SK-N-SH (cell line): ENCODE data around the gene GAS6. TPM values are rescaled to one million over a fixed set of nuclear protein-coding genes. Genes with fewer than 3 reads are reported as not detected.

ENCODE experiments used
- CTCF ChIA-PET: fragments of 300-600, 350-600 bp; formaldehyde crosslinking; extraction: SDS; loops from one replicate; lab custom pipeline; 2021; lab: Yijun Ruan, JAX
- POLR2A ChIA-PET: fragments of 350-600 bp; sonication (Branson Sonifier 250); formaldehyde crosslinking; extraction: SDS; loops from one replicate; lab custom pipeline; 2020; ENCODE audit warnings: antibody characterized with exemption, inconsistent platforms; lab: Yijun Ruan, JAX
- DNase-seq: peaks from one replicate; pipeline ENCODE4 v3.0.0; 2012
- H2AFZ ChIP-seq: fragments of 200-600 bp; sonication (generic); 2 replicates; pipeline ENCODE4 v1.8.1; 2016; ENCODE audit warnings: antibody characterized with exemption, mild to moderate bottlenecking, low read depth
- H3F3A ChIP-seq: fragments of 200-600 bp; sonication (generic); replicated peaks from 2 replicates; pipeline ENCODE3; 2016; ENCODE audit warnings: antibody characterized with exemption, mild to moderate bottlenecking; ENCODE audit not compliant: insufficient read depth
- H3K27ac ChIP-seq, 2 experiments: fragments of 200-500 bp in 1 of 2; fragments of 200-600 bp in 1 of 2; sonication (Bioruptor generic) in 1 of 2; sonication (generic), shearing (Covaris generic) in 1 of 2; 2 replicates each; pipeline versions ENCODE4 v1.5.1 to v1.6.1; 2014 to 2016; ENCODE audit warnings: low read depth in 2 of 2, inconsistent platforms in 1 of 2, low read length in 1 of 2, mild to moderate bottlenecking in 1 of 2, mixed read lengths in 1 of 2
- H3K27me3 ChIP-seq: fragments of 200-600 bp; sonication (generic), shearing (Covaris generic); 2 replicates; pipeline ENCODE4 v1.6.1; 2016; ENCODE audit warnings: mixed run types; ENCODE audit not compliant: insufficient read depth
- H3K36me3 ChIP-seq, 2 experiments: fragments of 200-500 bp in 1 of 2; fragments of 200-600 bp in 1 of 2; sonication (Bioruptor generic) in 1 of 2; sonication (generic) in 1 of 2; replicated peaks in 1 of 2; 2 replicates each; pipeline versions ENCODE3 to v1.5.1; 2014 to 2016; ENCODE audit warnings: low read length in 1 of 2, mild to moderate bottlenecking in 1 of 2; ENCODE audit not compliant: insufficient read depth in 2 of 2, control insufficient read depth in 1 of 2
- H3K4me1 ChIP-seq, 2 experiments: fragments of 200-500 bp in 1 of 2; fragments of 200-600 bp in 1 of 2; sonication (Bioruptor generic) in 1 of 2; sonication (generic), shearing (Covaris generic) in 1 of 2; 2 replicates each; pipeline versions ENCODE4 v1.5.1 to v1.6.1; 2014 to 2016; ENCODE audit warnings: low read depth in 1 of 2, low read length in 1 of 2, mixed run types in 1 of 2; ENCODE audit not compliant: insufficient read depth in 2 of 2, control insufficient read depth in 1 of 2
- H3K4me2 ChIP-seq: fragments of 200-600 bp; sonication (generic), shearing (Covaris generic); 2 replicates; pipeline ENCODE4 v1.6.1; 2017; ENCODE audit warnings: mixed run types
- H3K4me3 ChIP-seq, 2 experiments: fragments of 200-500 bp in 1 of 2; fragments of 200-600 bp in 1 of 2; sonication (Bioruptor generic) in 1 of 2; sonication (generic), shearing (Covaris generic) in 1 of 2; 2 replicates each; pipeline versions ENCODE4 v1.5.1 to v1.8.1; 2014 to 2016; ENCODE audit warnings: low read depth in 2 of 2, inconsistent platforms in 1 of 2, low read length in 1 of 2, mild to moderate bottlenecking in 1 of 2, mixed read lengths in 1 of 2, moderate library complexity in 1 of 2
- H3K79me2 ChIP-seq: fragments of 200-600 bp; sonication (generic); 2 replicates; pipeline ENCODE4 v1.8.1; 2017; ENCODE audit warnings: mild to moderate bottlenecking; ENCODE audit not compliant: insufficient read depth
- H3K9ac ChIP-seq: fragments of 200-600 bp; sonication (generic); 2 replicates; pipeline ENCODE4 v1.6.1; 2017; ENCODE audit warnings: mixed run types
- H3K9me2 ChIP-seq: fragments of 200-600 bp; sonication (generic); 2 replicates; pipeline ENCODE4 v1.6.1; 2017; ENCODE audit warnings: mixed run types
- H3K9me3 ChIP-seq: fragments of 200-600 bp; sonication (generic); 2 replicates; pipeline ENCODE4 v1.6.1; 2017; ENCODE audit warnings: mixed run types, mild to moderate bottlenecking, moderate library complexity
- H4K20me1 ChIP-seq: fragments of 200-600 bp; sonication (generic); 2 replicates; pipeline ENCODE4 v1.6.1; 2017; ENCODE audit warnings: mild to moderate bottlenecking, mixed run types; ENCODE audit not compliant: insufficient read depth
- EP300 ChIP-seq, 2 experiments: IDR thresholded peaks; 2 replicates each; pipeline versions ENCODE4 v1.4.0 to v1.6.1; 2012; ENCODE audit warnings: borderline replicate concordance in 1 of 2, low read depth in 1 of 2, low read length in 1 of 2
- EZH2phosphoT487 ChIP-seq: fragments of 200-600 bp; sonication (generic); IDR thresholded peaks from 2 replicates; pipeline ENCODE4 v1.6.1; 2017; ENCODE audit warnings: low read depth, mixed run types, mild to moderate bottlenecking, antibody characterized with exemption, moderate library complexity, borderline replicate concordance
- FOSL2 ChIP-seq: IDR thresholded peaks from 2 replicates; pipeline ENCODE4 v1.4.0; 2012; ENCODE audit warnings: low read depth, mild to moderate bottlenecking, moderate library complexity, borderline replicate concordance
- GATA2 ChIP-seq: sonication (generic); formaldehyde crosslinking; IDR thresholded peaks from 2 replicates; pipeline ENCODE4 v1.5.0; 2020; ENCODE audit warnings: mild to moderate bottlenecking, missing genetic modification reagents
- JUND ChIP-seq: IDR thresholded peaks from 2 replicates; pipeline ENCODE4 v1.4.0; 2012
- MEF2A ChIP-seq: IDR thresholded peaks from 2 replicates; pipeline ENCODE4 v1.4.0; 2012; ENCODE audit warnings: low read depth, borderline replicate concordance
- NFIC ChIP-seq: IDR thresholded peaks from 2 replicates; pipeline ENCODE4 v1.4.0; 2012; ENCODE audit warnings: borderline replicate concordance
- RCOR1 ChIP-seq: fragments of 150-350 bp; IDR thresholded peaks from 2 replicates; pipeline ENCODE4 v1.6.1; 2017; ENCODE audit warnings: antibody characterized with exemption, low read length
- RFX5 ChIP-seq: IDR thresholded peaks from 2 replicates; pipeline ENCODE4 v1.6.1; 2012; ENCODE audit warnings: mild to moderate bottlenecking, improper control_type of control experiment, low read length
- RXRA ChIP-seq: IDR thresholded peaks from 2 replicates; pipeline ENCODE4 v1.4.0; 2012; ENCODE audit warnings: low read depth, mild to moderate bottlenecking, borderline replicate concordance
- SIN3A ChIP-seq: IDR thresholded peaks from 2 replicates; pipeline ENCODE4 v1.6.1; 2012; ENCODE audit warnings: low read depth, mild to moderate bottlenecking, low read length, moderate library complexity, borderline replicate concordance
- TAF1 ChIP-seq: IDR thresholded peaks from 2 replicates; pipeline ENCODE4 v1.6.1; 2012; ENCODE audit warnings: low read depth, mild to moderate bottlenecking, low read length, moderate library complexity, borderline replicate concordance
- TEAD4 ChIP-seq: IDR thresholded peaks from 2 replicates; pipeline ENCODE4 v1.4.0; 2012; ENCODE audit warnings: mild to moderate bottlenecking, borderline replicate concordance; ENCODE audit not compliant: insufficient read depth
- WGBS: methylation state at CpG from one replicate; pipeline ENCODE4 v1.1.6; 2017; ENCODE audit warnings: low lambda C conversion rate; 5-methylcytosine and 5-hydroxymethylcytosine counted together
- polyA plus RNA-seq, 3 experiments: library from polyadenylated mRNA; depleted of rRNA; stranded (reverse); fragments of >200 nt; gene quantifications; 2 replicates each; pipeline ENCODE4 v1.2.3, GENCODE V29; 2012
- TF ChIP-seq, protein P1 (sequence below): IDR thresholded peaks from 2 replicates; pipeline ENCODE4; 2012
- TF ChIP-seq, protein P2 (sequence below): IDR thresholded peaks from 2 replicates; pipeline ENCODE4 v1.6.1; 2012; ENCODE audit warnings: mild to moderate bottlenecking, low read depth, low read length, moderate library complexity
- TF ChIP-seq, protein P3 (sequence below): fragments of 200-600 bp; sonication (generic); IDR thresholded peaks from 2 replicates; pipeline ENCODE4 v1.6.1; 2017; ENCODE audit warnings: antibody characterized with exemption, mild to moderate bottlenecking, moderate library complexity
- TF ChIP-seq, protein P4 (sequence below): fragments of 150-350 bp; IDR thresholded peaks from 2 replicates; pipeline ENCODE4 v1.6.1; 2016; ENCODE audit warnings: mild to moderate bottlenecking, low read depth, low read length
- TF ChIP-seq, protein P5 (sequence below): IDR thresholded peaks from 2 replicates; pipeline ENCODE4 v1.4.0; 2012; ENCODE audit warnings: low read depth, borderline replicate concordance

Gene GAS6
- polyA plus RNA-seq, 1 of the 3 experiments (the other 2 are of a cell fraction), result 380 TPM

DNA sequence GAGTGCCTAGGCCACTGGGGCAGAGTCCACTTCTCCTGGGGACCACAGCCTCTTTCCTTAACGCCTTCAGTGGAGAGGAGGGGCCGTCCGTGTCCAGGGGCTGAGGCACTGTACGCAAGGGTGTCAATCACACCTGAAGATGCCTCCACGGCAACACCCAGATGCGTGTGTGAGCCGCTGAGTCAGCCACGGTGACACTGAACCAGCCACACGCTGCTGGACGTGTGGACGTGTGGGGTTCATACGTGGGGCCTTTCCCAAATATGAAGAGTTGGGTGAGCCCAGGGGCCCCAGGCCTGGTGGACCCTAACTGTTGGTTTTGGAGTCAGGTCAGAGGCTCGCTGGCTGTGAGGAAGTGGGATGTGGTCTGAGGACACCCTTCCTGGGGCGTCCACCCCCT lies 53.2 kb downstream of the GAS6 start:
- Histone ChIP-seq H3K79me2 (no peaks in the 10 kb centered on the region), H4K20me1 (no peaks in the 10 kb centered on the region), H3K4me3 (no peak overlapping the region), H3K9ac (no peak overlapping the region), H3F3A (no peaks in the 10 kb centered on the region), H3K36me3 (no peaks in the 10 kb centered on the region), H3K4me2 (no peak overlapping the region), H3K9me2 (no peaks in the 10 kb centered on the region), H3K27me3 (no peaks in the 10 kb centered on the region), H3K4me1 (peaks cover 10 to 20% of the 10 kb centered on the region in 2 experiments; a peak in 2 of 4 replicates), H3K9me3 (no peaks in the 10 kb centered on the region), H2AFZ (no peak overlapping the region), H3K27ac (no peak overlapping the region)
- ChIA-PET CTCF (no interaction called here), POLR2A (no interaction called here)
- DNase-seq, result no peak
- WGBS, result 91% methylated on average over 12 of the region's 14 CpGs
- TF ChIP-seq RXRA, result no peak
- TF ChIP-seq FOSL2, result no peak
- no peak for TF ChIP-seq MEF2A
- TF ChIP-seq RCOR1, result no peak
- TF ChIP-seq, protein P1, sequence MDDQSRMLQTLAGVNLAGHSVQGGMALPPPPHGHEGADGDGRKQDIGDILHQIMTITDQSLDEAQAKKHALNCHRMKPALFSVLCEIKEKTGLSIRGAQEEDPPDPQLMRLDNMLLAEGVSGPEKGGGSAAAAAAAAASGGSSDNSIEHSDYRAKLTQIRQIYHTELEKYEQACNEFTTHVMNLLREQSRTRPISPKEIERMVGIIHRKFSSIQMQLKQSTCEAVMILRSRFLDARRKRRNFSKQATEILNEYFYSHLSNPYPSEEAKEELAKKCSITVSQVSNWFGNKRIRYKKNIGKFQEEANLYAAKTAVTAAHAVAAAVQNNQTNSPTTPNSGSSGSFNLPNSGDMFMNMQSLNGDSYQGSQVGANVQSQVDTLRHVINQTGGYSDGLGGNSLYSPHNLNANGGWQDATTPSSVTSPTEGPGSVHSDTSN, result no peak
- TF ChIP-seq, protein P2, sequence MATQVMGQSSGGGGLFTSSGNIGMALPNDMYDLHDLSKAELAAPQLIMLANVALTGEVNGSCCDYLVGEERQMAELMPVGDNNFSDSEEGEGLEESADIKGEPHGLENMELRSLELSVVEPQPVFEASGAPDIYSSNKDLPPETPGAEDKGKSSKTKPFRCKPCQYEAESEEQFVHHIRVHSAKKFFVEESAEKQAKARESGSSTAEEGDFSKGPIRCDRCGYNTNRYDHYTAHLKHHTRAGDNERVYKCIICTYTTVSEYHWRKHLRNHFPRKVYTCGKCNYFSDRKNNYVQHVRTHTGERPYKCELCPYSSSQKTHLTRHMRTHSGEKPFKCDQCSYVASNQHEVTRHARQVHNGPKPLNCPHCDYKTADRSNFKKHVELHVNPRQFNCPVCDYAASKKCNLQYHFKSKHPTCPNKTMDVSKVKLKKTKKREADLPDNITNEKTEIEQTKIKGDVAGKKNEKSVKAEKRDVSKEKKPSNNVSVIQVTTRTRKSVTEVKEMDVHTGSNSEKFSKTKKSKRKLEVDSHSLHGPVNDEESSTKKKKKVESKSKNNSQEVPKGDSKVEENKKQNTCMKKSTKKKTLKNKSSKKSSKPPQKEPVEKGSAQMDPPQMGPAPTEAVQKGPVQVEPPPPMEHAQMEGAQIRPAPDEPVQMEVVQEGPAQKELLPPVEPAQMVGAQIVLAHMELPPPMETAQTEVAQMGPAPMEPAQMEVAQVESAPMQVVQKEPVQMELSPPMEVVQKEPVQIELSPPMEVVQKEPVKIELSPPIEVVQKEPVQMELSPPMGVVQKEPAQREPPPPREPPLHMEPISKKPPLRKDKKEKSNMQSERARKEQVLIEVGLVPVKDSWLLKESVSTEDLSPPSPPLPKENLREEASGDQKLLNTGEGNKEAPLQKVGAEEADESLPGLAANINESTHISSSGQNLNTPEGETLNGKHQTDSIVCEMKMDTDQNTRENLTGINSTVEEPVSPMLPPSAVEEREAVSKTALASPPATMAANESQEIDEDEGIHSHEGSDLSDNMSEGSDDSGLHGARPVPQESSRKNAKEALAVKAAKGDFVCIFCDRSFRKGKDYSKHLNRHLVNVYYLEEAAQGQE, result no peak
- TF ChIP-seq GATA2 (CRISPR knock-in tag), result no peak
- no peak for TF ChIP-seq NFIC
- TF ChIP-seq SIN3A, result no peak
- no peak for TF ChIP-seq RFX5
- no peak for TF ChIP-seq TEAD4
- TF ChIP-seq, protein P3, sequence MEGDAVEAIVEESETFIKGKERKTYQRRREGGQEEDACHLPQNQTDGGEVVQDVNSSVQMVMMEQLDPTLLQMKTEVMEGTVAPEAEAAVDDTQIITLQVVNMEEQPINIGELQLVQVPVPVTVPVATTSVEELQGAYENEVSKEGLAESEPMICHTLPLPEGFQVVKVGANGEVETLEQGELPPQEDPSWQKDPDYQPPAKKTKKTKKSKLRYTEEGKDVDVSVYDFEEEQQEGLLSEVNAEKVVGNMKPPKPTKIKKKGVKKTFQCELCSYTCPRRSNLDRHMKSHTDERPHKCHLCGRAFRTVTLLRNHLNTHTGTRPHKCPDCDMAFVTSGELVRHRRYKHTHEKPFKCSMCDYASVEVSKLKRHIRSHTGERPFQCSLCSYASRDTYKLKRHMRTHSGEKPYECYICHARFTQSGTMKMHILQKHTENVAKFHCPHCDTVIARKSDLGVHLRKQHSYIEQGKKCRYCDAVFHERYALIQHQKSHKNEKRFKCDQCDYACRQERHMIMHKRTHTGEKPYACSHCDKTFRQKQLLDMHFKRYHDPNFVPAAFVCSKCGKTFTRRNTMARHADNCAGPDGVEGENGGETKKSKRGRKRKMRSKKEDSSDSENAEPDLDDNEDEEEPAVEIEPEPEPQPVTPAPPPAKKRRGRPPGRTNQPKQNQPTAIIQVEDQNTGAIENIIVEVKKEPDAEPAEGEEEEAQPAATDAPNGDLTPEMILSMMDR, result no peak
- no peak for TF ChIP-seq EP300 (IDR thresholded peaks at IDR 0.05; ENCODE audit: borderline replicate concordance in 1 of 2, low read depth in 1 of 2, low read length in 1 of 2)
- TF ChIP-seq, protein P4, sequence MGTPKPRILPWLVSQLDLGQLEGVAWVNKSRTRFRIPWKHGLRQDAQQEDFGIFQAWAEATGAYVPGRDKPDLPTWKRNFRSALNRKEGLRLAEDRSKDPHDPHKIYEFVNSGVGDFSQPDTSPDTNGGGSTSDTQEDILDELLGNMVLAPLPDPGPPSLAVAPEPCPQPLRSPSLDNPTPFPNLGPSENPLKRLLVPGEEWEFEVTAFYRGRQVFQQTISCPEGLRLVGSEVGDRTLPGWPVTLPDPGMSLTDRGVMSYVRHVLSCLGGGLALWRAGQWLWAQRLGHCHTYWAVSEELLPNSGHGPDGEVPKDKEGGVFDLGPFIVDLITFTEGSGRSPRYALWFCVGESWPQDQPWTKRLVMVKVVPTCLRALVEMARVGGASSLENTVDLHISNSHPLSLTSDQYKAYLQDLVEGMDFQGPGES, result no peak
- no peak for TF ChIP-seq JUND
- TF ChIP-seq, protein P5, sequence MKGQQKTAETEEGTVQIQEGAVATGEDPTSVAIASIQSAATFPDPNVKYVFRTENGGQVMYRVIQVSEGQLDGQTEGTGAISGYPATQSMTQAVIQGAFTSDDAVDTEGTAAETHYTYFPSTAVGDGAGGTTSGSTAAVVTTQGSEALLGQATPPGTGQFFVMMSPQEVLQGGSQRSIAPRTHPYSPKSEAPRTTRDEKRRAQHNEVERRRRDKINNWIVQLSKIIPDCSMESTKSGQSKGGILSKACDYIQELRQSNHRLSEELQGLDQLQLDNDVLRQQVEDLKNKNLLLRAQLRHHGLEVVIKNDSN, result no peak
- no peak for TF ChIP-seq TAF1
- no peak for TF ChIP-seq EZH2phosphoT487
